ENCODE results near the gene LRRC36.

GRCh38 chr16:67345401-67345800 lies 18.8 kb downstream of the LRRC36 start:
- TF ChIP-seq, protein P1, sequence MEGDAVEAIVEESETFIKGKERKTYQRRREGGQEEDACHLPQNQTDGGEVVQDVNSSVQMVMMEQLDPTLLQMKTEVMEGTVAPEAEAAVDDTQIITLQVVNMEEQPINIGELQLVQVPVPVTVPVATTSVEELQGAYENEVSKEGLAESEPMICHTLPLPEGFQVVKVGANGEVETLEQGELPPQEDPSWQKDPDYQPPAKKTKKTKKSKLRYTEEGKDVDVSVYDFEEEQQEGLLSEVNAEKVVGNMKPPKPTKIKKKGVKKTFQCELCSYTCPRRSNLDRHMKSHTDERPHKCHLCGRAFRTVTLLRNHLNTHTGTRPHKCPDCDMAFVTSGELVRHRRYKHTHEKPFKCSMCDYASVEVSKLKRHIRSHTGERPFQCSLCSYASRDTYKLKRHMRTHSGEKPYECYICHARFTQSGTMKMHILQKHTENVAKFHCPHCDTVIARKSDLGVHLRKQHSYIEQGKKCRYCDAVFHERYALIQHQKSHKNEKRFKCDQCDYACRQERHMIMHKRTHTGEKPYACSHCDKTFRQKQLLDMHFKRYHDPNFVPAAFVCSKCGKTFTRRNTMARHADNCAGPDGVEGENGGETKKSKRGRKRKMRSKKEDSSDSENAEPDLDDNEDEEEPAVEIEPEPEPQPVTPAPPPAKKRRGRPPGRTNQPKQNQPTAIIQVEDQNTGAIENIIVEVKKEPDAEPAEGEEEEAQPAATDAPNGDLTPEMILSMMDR (conservative IDR thresholded peaks at IDR 0.05), result no peak
- no peak for TF ChIP-seq EZH2 (IDR thresholded peaks at IDR 0.05; ENCODE audit: low read depth)
